HEK293 (cell line): Measurements from ENCODE around the gene PTCSC3.

Experiments
- YY1 ChIP-seq: fragments of 450-650 bp; formaldehyde crosslinking; IDR thresholded peaks from 2 replicates; pipeline ENCODE4 v1.5.1; 2018; ENCODE audit warnings: missing biosample characterization, missing genetic modification characterization
- TF ChIP-seq, protein P1 (sequence below): fragments of 450-650 bp; formaldehyde crosslinking; IDR thresholded peaks from 2 replicates; pipeline ENCODE4 v1.5.1; 2016; ENCODE audit warnings: missing biosample characterization, missing genetic modification characterization

DNA sequence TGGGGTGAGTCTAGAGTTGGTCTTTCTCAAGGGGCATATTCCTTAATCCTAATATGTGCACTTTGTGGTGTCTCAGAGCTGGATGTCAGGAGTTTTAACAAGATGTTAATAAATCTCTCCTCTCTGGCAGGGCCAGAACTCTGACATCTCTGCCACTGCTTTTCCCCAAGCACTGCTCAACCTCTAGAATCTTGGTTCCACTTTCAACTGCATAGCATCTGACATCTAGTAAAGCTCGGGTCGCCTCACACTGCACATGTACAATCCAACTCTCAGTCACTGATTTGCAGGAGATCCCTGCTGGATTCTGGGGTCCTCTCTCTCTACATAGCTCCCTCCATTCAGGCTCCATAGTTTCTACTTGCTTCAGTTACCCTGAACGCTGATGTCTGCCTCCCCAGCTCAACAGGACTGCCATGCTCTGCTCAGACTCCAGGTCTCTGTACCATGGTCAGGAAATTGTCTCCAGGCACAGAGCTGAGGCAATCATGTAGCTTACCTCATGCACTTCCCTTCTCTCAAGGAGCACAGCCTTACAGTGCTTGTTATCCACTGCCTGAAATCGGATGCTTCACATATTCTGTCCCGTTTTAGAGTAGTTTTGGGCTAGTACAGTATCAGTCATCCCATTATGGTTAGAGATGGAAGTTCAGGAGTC is 1.6 kb downstream of the PTCSC3 start:
- TF ChIP-seq YY1 (tag by site-specific recombination), result no peak
- TF ChIP-seq, protein P1, sequence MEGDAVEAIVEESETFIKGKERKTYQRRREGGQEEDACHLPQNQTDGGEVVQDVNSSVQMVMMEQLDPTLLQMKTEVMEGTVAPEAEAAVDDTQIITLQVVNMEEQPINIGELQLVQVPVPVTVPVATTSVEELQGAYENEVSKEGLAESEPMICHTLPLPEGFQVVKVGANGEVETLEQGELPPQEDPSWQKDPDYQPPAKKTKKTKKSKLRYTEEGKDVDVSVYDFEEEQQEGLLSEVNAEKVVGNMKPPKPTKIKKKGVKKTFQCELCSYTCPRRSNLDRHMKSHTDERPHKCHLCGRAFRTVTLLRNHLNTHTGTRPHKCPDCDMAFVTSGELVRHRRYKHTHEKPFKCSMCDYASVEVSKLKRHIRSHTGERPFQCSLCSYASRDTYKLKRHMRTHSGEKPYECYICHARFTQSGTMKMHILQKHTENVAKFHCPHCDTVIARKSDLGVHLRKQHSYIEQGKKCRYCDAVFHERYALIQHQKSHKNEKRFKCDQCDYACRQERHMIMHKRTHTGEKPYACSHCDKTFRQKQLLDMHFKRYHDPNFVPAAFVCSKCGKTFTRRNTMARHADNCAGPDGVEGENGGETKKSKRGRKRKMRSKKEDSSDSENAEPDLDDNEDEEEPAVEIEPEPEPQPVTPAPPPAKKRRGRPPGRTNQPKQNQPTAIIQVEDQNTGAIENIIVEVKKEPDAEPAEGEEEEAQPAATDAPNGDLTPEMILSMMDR, result no peak
